Duodenal mucosa (tissue), 2 donors: ENCODE measurements around the gene ATP1B4.

ENCODE experiments used
- H3K27ac ChIP-seq: one replicate; pipeline ENCODE4 v1.7.0; 2013; ENCODE audit warnings: low read depth, low read length
- H3K27me3 ChIP-seq, 2 donors: one replicate each; pipeline ENCODE4 v1.7.0; 2013; ENCODE audit warnings: low read length in 2 of 2, control low read depth in 1 of 2; ENCODE audit not compliant: insufficient read depth in 2 of 2, control insufficient read depth in 1 of 2
- H3K36me3 ChIP-seq, 2 donors: one replicate each; pipeline ENCODE4 v1.7.0; 2013; ENCODE audit warnings: low read length in 2 of 2, control low read depth in 1 of 2; ENCODE audit not compliant: insufficient read depth in 2 of 2, control insufficient read depth in 1 of 2
- H3K4me1 ChIP-seq, 2 donors: one replicate each; pipeline ENCODE4 v1.7.0; 2013; ENCODE audit warnings: low read length in 2 of 2, control low read depth in 1 of 2; ENCODE audit not compliant: insufficient read depth in 2 of 2, control insufficient read depth in 1 of 2
- H3K4me3 ChIP-seq, 2 donors: one replicate each; pipeline ENCODE4 v1.7.0; 2013; ENCODE audit warnings: low read length in 2 of 2, low read depth in 1 of 2
- H3K9ac ChIP-seq, 2 donors: one replicate each; pipeline ENCODE4 v1.7.0; 2013; ENCODE audit warnings: low read length in 2 of 2, low read depth in 1 of 2
- H3K9me3 ChIP-seq, 2 donors: one replicate each; pipeline ENCODE4 v1.7.0; 2013; ENCODE audit warnings: low read length in 2 of 2, control low read depth in 1 of 2; ENCODE audit not compliant: control insufficient read depth in 1 of 2

Gene ATP1B4

GRCh38 chrX:120419463-120419862 lies 57.6 kb downstream of the ATP1B4 start:
- Histone ChIP-seq H3K4me3 (no peak overlapping the region), H3K9me3 (no peaks in the 10 kb centered on the region), H3K27ac (no peak overlapping the region), H3K36me3 (no peaks in the 10 kb centered on the region), H3K4me1 (no peaks in the 10 kb centered on the region), H3K27me3 (no peaks in the 10 kb centered on the region), H3K9ac (no peak overlapping the region)

- no peak overlapping the region for H3K9ac ChIP-seq
- no peaks in the 10 kb centered on the region for H3K4me1 ChIP-seq
- no peaks in the 10 kb centered on the region for H3K9me3 ChIP-seq
- no peaks in the 10 kb centered on the region for H3K27me3 ChIP-seq
- no peak overlapping the region for H3K4me3 ChIP-seq
- no peaks in the 10 kb centered on the region for H3K36me3 ChIP-seq
- H3K27ac ChIP-seq: no peak overlapping the region
Observed at GRCh38 chrX:120426599-120426998, 64.7 kb downstream of the ATP1B4 start.

- H3K27me3 ChIP-seq: no peaks in the 10 kb centered on the region
- H3K4me3 ChIP-seq: no peak overlapping the region
- H3K36me3 ChIP-seq: no peaks in the 10 kb centered on the region
Observed at GRCh38 chrX:120428309-120428708, 66.4 kb downstream of the ATP1B4 start.

GRCh38 chrX:120429776-120430540 lies 68.1 kb downstream of the ATP1B4 start:
- no peaks in the 10 kb centered on the region for H3K4me1 ChIP-seq
- H3K4me3 ChIP-seq: no peak overlapping the region
- H3K36me3 ChIP-seq: no peaks in the 10 kb centered on the region
- no peaks in the 10 kb centered on the region for H3K27me3 ChIP-seq
- H3K9ac ChIP-seq: no peak overlapping the region
- no peaks in the 10 kb centered on the region for H3K9me3 ChIP-seq
- H3K27ac ChIP-seq: no peak overlapping the region

More at GRCh38 chrX:120428309-120428708, 66.4 kb downstream of the ATP1B4 start:
- Histone ChIP-seq H3K9ac (no peak overlapping the region), H3K27ac (no peak overlapping the region), H3K4me1 (no peaks in the 10 kb centered on the region), H3K9me3 (no peaks in the 10 kb centered on the region)
